Spleen (tissue), 7 donors: Measurements from ENCODE around the gene PDE8B.

Experiments used
- CTCF ChIP-seq, 11 experiments: fragments of 200-600 bp in 7 of 11; fragments of 450-650 bp in 4 of 11; sonication (generic) in 4 of 11; IDR thresholded peaks in 8 of 11; conservative IDR thresholded peaks in 3 of 11; 1 replicate in 7 of 11; 2 replicates in 4 of 11; pipeline versions ENCODE4 v1.4.0 to v1.8.0; 2016 to 2021; ENCODE audit warnings: antibody characterized with exemption in 11 of 11, inconsistent platforms in 4 of 11, mild to moderate bottlenecking in 1 of 11
- POLR2AphosphoS5 ChIP-seq, 3 donors: sonication (generic); formaldehyde crosslinking; IDR thresholded peaks; one replicate each; pipeline ENCODE4 v1.5.1; 2017; ENCODE audit warnings: antibody characterized with exemption in 3 of 3
- donor health status: DM: no; HTN: no; CAD: no; lungs with moderate emphysema.
- donor health status: DM: no; HTN: no; CAD: no.
- donor health status: DM: no; HTN: no; CAD: no.

- TF ChIP-seq CTCF (IDR thresholded peaks at IDR 0.05 in 8 of 11, conservative IDR thresholded peaks at IDR 0.05 in 3 of 11): no peak
- no peak for TF ChIP-seq POLR2AphosphoS5 (IDR thresholded peaks at IDR 0.05)
These were observed 190.2 kb downstream of the PDE8B start for GRCh38 chr5:77400645-77401044.
